Natural killer cell (primary cell): ENCODE data around the gene CEP104. TPM values are rescaled to one million over a fixed set of nuclear protein-coding genes. Genes with fewer than 3 reads are reported as not detected.
"Not testable (repeated sequence)": the region's sequence is repeated elsewhere in the genome, so short reads cannot be mapped to it uniquely, and the experiment has no call there.

Source experiments
- ATAC-seq, 3 donors: fragments of 150-1000 bp in 2 of 3; fragments of 200-7000 bp in 1 of 3; cut with Tn5 transposase; 1 replicate in 1 of 3; 2 replicates in 2 of 3; pipeline ENCODE4 v1.10.0; 2021; ENCODE audit warnings: mild to moderate bottlenecking in 2 of 3, moderate library complexity in 2 of 3
- DNase-seq, 2 donors: peaks; one replicate each; pipeline versions ENCODE4 v3.0.0 to v3.0.0-alpha.2; 2013 to 2021; ENCODE audit warnings: mixed read lengths in 1 of 2
- H3K27ac ChIP-seq: one replicate; pipeline ENCODE4 v1.5.1; 2013; ENCODE audit warnings: mild to moderate bottlenecking, low read length
- H3K27me3 ChIP-seq: one replicate; pipeline ENCODE4 v1.6.1; 2013; ENCODE audit warnings: low read length; ENCODE audit not compliant: control insufficient read depth, insufficient read depth
- H3K36me3 ChIP-seq: one replicate; pipeline ENCODE4 v1.6.1; 2013; ENCODE audit warnings: low read length; ENCODE audit not compliant: control insufficient read depth, insufficient read depth
- H3K4me1 ChIP-seq: one replicate; pipeline ENCODE4 v1.6.1; 2013; ENCODE audit warnings: low read length; ENCODE audit not compliant: control insufficient read depth, insufficient read depth
- H3K4me3 ChIP-seq: one replicate; pipeline ENCODE4 v1.5.1; 2013; ENCODE audit warnings: low read length
- H3K9me3 ChIP-seq: one replicate; pipeline ENCODE4 v1.6.1; 2013; ENCODE audit warnings: low read length; ENCODE audit not compliant: control insufficient read depth, insufficient read depth
- H3K27ac Mint-ChIP-seq, 2 donors: one replicate each; pipeline ENCODE4 v1.8.0; 2022; ENCODE audit warnings: mild to moderate bottlenecking in 2 of 2, mixed read lengths in 2 of 2, moderate library complexity in 1 of 2
- H3K27me3 Mint-ChIP-seq, 2 donors: one replicate each; pipeline ENCODE4 v1.8.0; 2022; ENCODE audit warnings: low read depth in 2 of 2, mixed read lengths in 2 of 2
- H3K36me3 Mint-ChIP-seq: one replicate; pipeline ENCODE4 v1.8.0; 2022; ENCODE audit warnings: mixed read lengths
- H3K4me1 Mint-ChIP-seq, 2 donors: one replicate each; pipeline ENCODE4 v1.8.0; 2022; ENCODE audit warnings: mixed read lengths in 2 of 2
- H3K4me3 Mint-ChIP-seq: one replicate; pipeline ENCODE4 v1.8.0; 2022; ENCODE audit warnings: mild to moderate bottlenecking, moderate library complexity, mixed read lengths
- H3K9me3 Mint-ChIP-seq, 2 donors: one replicate each; pipeline ENCODE4 v1.8.0; 2022; ENCODE audit warnings: mixed read lengths in 2 of 2
- CTCF ChIP-seq: fragments of 200-600 bp; IDR thresholded peaks from one replicate; pipeline ENCODE4 v1.8.0; 2022; ENCODE audit warnings: antibody characterized with exemption
- WGBS: methylation state at CpG from one replicate; pipeline ENCODE4 v1.1.7; 2013; ENCODE audit warnings: missing lambda C conversion rate; ENCODE audit not compliant: insufficient coverage; 5-methylcytosine and 5-hydroxymethylcytosine counted together
- intact Hi-C: fragments of 100-400 bp; cut with micrococcal nuclease; formaldehyde crosslinking; loops from one replicate; pipeline ENCODE4 v1.14.2; 2022
- total RNA-seq, 4 donors: library from RNA; stranded (reverse); fragments of 120-200 nt in 1 of 4; gene quantifications; one replicate each; pipeline versions ENCODE4 v1.2.3 to v1.2.4, GENCODE V29; 2013 to 2022

Gene CEP104
- total RNA-seq, 3 donors from 2014 or later (not counting 1 experiment from before 2014, with no cell fraction given): 37.1 to 60.2 (median 51.8) TPM

- Mint-ChIP-seq H3K9me3 (no peaks in the 10 kb centered on the region), H3K27ac (peak overlapping the region in 1 of 2 donors; percentile 65), H3K4me3 (no peak overlapping the region), H3K4me1 (peaks cover 6 to 7% of the 10 kb centered on the region in 2 donors), H3K27me3 (peaks cover 0 to 3% of the 10 kb centered on the region in 2 donors), H3K36me3 (no peaks in the 10 kb centered on the region)
- WGBS: 52% methylated on average over 2 of the region's 2 CpGs
- DNase-seq (no peak), ATAC-seq (no peak)
- H3K27ac ChIP-seq: no peak overlapping the region
- H3K27me3 ChIP-seq: no peaks in the 10 kb centered on the region
- intact Hi-C loops: no loop called here
- H3K9me3 ChIP-seq: no peaks in the 10 kb centered on the region
- H3K4me1 ChIP-seq: peaks cover 17% of the 10 kb centered on the region
- H3K4me3 ChIP-seq: no peak overlapping the region
- no peak for TF ChIP-seq CTCF
- peaks cover 18% of the 10 kb centered on the region for H3K36me3 ChIP-seq
Observed at GRCh38 chr1:3811595-3811911, 45.5 kb downstream of the CEP104 start.

GRCh38 chr1:3810149-3810761 lies 46.8 kb downstream of the CEP104 start:
- Histone ChIP-seq H3K36me3 (peaks cover 11% of the 10 kb centered on the region), H3K4me1 (peaks cover 17% of the 10 kb centered on the region)
- Mint-ChIP-seq H3K27ac (peak overlapping the region; percentile 58 to 71), H3K27me3 (peaks cover 10% of the 10 kb centered on the region in 2 donors), H3K4me3 (peak overlapping the region; percentile 36)
- H3K27me3 ChIP-seq, H3K4me1 Mint-ChIP-seq, H3K36me3 Mint-ChIP-seq, H3K27ac ChIP-seq, intact Hi-C loops, H3K4me3 ChIP-seq, H3K9me3 ChIP-seq, H3K9me3 Mint-ChIP-seq: not testable (repeated sequence)
- DNase-seq (peak in 1 of 2 donors; percentile 59), ATAC-seq (peak; percentile 78 to 90 (median 87))
- WGBS: 59% methylated on average over 9 of the region's 9 CpGs

GRCh38 chr1:3809680-3810079 lies 47.3 kb downstream of the CEP104 start:
- Mint-ChIP-seq H3K27me3 (peaks cover 15 to 16% of the 10 kb centered on the region in 2 donors), H3K36me3 (no peaks in the 10 kb centered on the region), H3K9me3 (no peaks in the 10 kb centered on the region), H3K27ac (peak overlapping the region; percentile 58 to 71), H3K4me1 (peaks cover 6 to 7% of the 10 kb centered on the region in 2 donors), H3K4me3 (no peak overlapping the region)
- no peaks in the 10 kb centered on the region for H3K27me3 ChIP-seq
- H3K4me3 ChIP-seq: no peak overlapping the region
- ATAC-seq (peak; percentile 17 to 28 (median 18)), DNase-seq (no peak)
- no peak overlapping the region for H3K27ac ChIP-seq
- no peaks in the 10 kb centered on the region for H3K9me3 ChIP-seq
- peaks cover 6% of the 10 kb centered on the region for H3K36me3 ChIP-seq
- WGBS: 76% methylated on average over 7 of the region's 7 CpGs
- peaks cover 17% of the 10 kb centered on the region for H3K4me1 ChIP-seq
- intact Hi-C loops: no loop called here
- TF ChIP-seq CTCF: no peak

- ATAC-seq (no peak), DNase-seq (no peak)
- Histone ChIP-seq H3K36me3 (no peaks in the 10 kb centered on the region), H3K27me3 (peaks cover 5% of the 10 kb centered on the region), H3K4me3 (no peak overlapping the region), H3K4me1 (peaks cover 17% of the 10 kb centered on the region), H3K27ac (no peak overlapping the region), H3K9me3 (no peaks in the 10 kb centered on the region)
- Mint-ChIP-seq H3K36me3 (no peaks in the 10 kb centered on the region), H3K9me3 (no peaks in the 10 kb centered on the region), H3K27ac (no peak overlapping the region), H3K4me1 (peaks cover 6 to 7% of the 10 kb centered on the region in 2 donors), H3K4me3 (no peak overlapping the region), H3K27me3 (peaks cover 24 to 31% of the 10 kb centered on the region in 2 donors)
- no peak for TF ChIP-seq CTCF
- intact Hi-C loops: no loop called here
- 69% methylated on average over 5 of the region's 5 CpGs for WGBS
Observed at GRCh38 chr1:3807769-3808168, 49.2 kb downstream of the CEP104 start.
